ENCODE results near the gene MSRB2.
"Not testable (repeated sequence)": the region's sequence is repeated elsewhere in the genome, so short reads cannot be mapped to it uniquely, and the experiment has no call there.

The MSRB2 gene

DNA sequence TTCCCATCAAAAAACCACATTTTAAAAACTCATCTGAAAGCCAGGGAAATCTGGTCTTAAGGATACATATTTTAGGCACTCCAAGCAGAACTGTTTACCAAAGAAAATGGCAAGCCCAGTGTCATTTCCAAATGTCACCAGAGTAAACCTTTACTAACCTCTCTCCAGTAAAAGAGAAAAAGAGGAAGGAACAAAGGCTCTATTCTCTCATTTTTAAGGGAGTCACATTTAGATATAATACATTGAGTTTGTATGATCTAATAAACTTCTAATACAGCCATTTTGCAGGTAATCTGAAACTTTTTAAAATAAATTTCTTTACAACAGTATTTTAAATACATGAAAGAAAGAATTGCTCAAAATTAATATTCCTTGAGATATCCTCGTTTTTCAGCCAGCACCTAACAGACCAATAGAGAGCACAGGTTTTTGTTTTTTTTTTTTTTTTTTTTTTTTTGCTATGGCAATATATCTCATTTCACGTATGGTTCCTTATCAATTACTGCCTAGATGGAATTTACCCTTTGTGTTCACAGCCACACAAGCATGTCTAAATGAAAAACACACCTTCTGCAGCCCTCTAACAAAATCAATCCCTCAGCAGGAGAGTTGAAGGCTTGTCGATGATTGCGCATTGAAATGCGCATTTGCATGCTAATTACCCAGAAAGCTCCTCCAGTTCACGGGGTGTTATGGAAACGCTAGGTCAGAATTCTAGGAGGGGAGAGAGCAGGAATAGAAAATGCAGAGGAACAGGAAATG, 39.8 kb upstream of the MSRB2 start:
- no peak overlapping the region for H3K4me3 ChIP-seq (ENCODE audit: insufficient read length, low read depth)
- TF ChIP-seq YY1 (IDR thresholded peaks at IDR 0.05; ENCODE audit: insufficient read depth, insufficient read length) = no peak
- TF ChIP-seq SUZ12 (IDR thresholded peaks at IDR 0.05; ENCODE audit: extremely low read depth, insufficient read depth, insufficient read length) = no peak
- TF ChIP-seq ZNF274 (IDR thresholded peaks at IDR 0.05; ENCODE audit: low read depth, low read length) = no peak
- DNase-seq (ENCODE audit: low read depth, low spot score) = peak; percentile 54
- no peaks in the 10 kb centered on the region for H3K27me3 ChIP-seq (ENCODE audit: insufficient read depth, insufficient read length)
- peaks cover 3% of the 10 kb centered on the region for H3K4me1 ChIP-seq (ENCODE audit: insufficient read depth, insufficient read length)
- peaks cover 18% of the 10 kb centered on the region for H3K9me3 ChIP-seq (ENCODE audit: insufficient read depth, low read length)
- H3K36me3 ChIP-seq (ENCODE audit: insufficient read depth, insufficient read length, low read length) = no peaks in the 10 kb centered on the region
- H3K9ac ChIP-seq (ENCODE audit: insufficient read length, low read depth) = no peak overlapping the region

GRCh38 chr10:23056186-23056579, 39.2 kb upstream of the MSRB2 start:
- TF ChIP-seq SUZ12 (IDR thresholded peaks at IDR 0.05; ENCODE audit: extremely low read depth, insufficient read depth, insufficient read length) (no peak), ZNF274 (IDR thresholded peaks at IDR 0.05; ENCODE audit: low read depth, low read length) (no peak), YY1 (IDR thresholded peaks at IDR 0.05; ENCODE audit: insufficient read depth, insufficient read length) (no peak)
- H3K4me1 ChIP-seq (ENCODE audit: insufficient read depth, insufficient read length) = peaks cover 3% of the 10 kb centered on the region
- peaks cover 18% of the 10 kb centered on the region for H3K9me3 ChIP-seq (ENCODE audit: insufficient read depth, low read length)
- no peaks in the 10 kb centered on the region for H3K27me3 ChIP-seq (ENCODE audit: insufficient read depth, insufficient read length)
- no peak overlapping the region for H3K9ac ChIP-seq (ENCODE audit: insufficient read length, low read depth)
- no peak overlapping the region for H3K4me3 ChIP-seq (ENCODE audit: insufficient read length, low read depth)
- no peaks in the 10 kb centered on the region for H3K36me3 ChIP-seq (ENCODE audit: insufficient read depth, insufficient read length, low read length)
- DNase-seq (ENCODE audit: low read depth, low spot score) = no peak

GRCh38 chr10:23058366-23058765, 37.0 kb upstream of the MSRB2 start:
- Histone ChIP-seq H3K9me3 (ENCODE audit: insufficient read depth, low read length) (peaks cover 18% of the 10 kb centered on the region), H3K4me1 (ENCODE audit: insufficient read depth, insufficient read length) (peaks cover 3% of the 10 kb centered on the region), H3K27me3 (ENCODE audit: insufficient read depth, insufficient read length) (no peaks in the 10 kb centered on the region), H3K36me3 (ENCODE audit: insufficient read depth, insufficient read length, low read length) (no peaks in the 10 kb centered on the region), H3K4me3 (ENCODE audit: insufficient read length, low read depth) (no peak overlapping the region), H3K9ac (ENCODE audit: insufficient read length, low read depth) (no peak overlapping the region)
- no peak for TF ChIP-seq YY1 (IDR thresholded peaks at IDR 0.05; ENCODE audit: insufficient read depth, insufficient read length)
- no peak for TF ChIP-seq ZNF274 (IDR thresholded peaks at IDR 0.05; ENCODE audit: low read depth, low read length)
- no peak for TF ChIP-seq SUZ12 (IDR thresholded peaks at IDR 0.05; ENCODE audit: extremely low read depth, insufficient read depth, insufficient read length)
- no peak for DNase-seq (ENCODE audit: low read depth, low spot score)

DNA sequence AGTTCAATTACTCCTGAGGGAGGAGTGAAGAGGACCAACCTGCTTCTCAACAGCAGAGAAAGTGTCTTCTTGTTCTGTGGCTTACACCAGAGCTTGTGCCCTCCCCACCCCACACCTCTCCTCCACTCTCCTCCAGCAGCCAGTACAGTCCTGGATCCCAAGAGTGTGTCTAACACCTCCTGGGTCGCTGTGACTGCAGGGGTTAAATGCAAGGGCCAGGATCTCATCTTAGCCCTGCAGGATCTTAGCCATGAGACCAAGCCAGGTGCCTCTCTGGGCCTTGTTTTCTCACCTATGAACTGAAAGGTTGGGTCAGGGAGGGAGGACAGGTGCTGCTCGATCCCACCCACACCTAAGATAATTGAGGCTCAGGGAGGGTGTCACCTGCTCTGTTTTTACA, 34.5 kb upstream of the MSRB2 start:
- H3K36me3 ChIP-seq (ENCODE audit: insufficient read depth, insufficient read length, low read length) = no peaks in the 10 kb centered on the region
- DNase-seq (ENCODE audit: low read depth, low spot score) = no peak
- H3K9me3 ChIP-seq (ENCODE audit: insufficient read depth, low read length) = peaks cover 18% of the 10 kb centered on the region
- no peak overlapping the region for H3K9ac ChIP-seq (ENCODE audit: insufficient read length, low read depth)
- TF ChIP-seq YY1 (IDR thresholded peaks at IDR 0.05; ENCODE audit: insufficient read depth, insufficient read length) (no peak), ZNF274 (IDR thresholded peaks at IDR 0.05; ENCODE audit: low read depth, low read length) (no peak), SUZ12 (IDR thresholded peaks at IDR 0.05; ENCODE audit: extremely low read depth, insufficient read depth, insufficient read length) (no peak)
- no peak overlapping the region for H3K4me3 ChIP-seq (ENCODE audit: insufficient read length, low read depth)
- H3K4me1 ChIP-seq (ENCODE audit: insufficient read depth, insufficient read length) = no peaks in the 10 kb centered on the region
- H3K27me3 ChIP-seq (ENCODE audit: insufficient read depth, insufficient read length) = no peaks in the 10 kb centered on the region

GRCh38 chr10:23063045-23063972, 32.1 kb upstream of the MSRB2 start:
- no peak overlapping the region for H3K4me3 ChIP-seq (ENCODE audit: insufficient read length, low read depth)
- peaks cover 18% of the 10 kb centered on the region for H3K9me3 ChIP-seq (ENCODE audit: insufficient read depth, low read length)
- TF ChIP-seq SUZ12 (IDR thresholded peaks at IDR 0.05; ENCODE audit: extremely low read depth, insufficient read depth, insufficient read length) = no peak
- TF ChIP-seq YY1 (IDR thresholded peaks at IDR 0.05; ENCODE audit: insufficient read depth, insufficient read length) = no peak
- no peak for TF ChIP-seq ZNF274 (IDR thresholded peaks at IDR 0.05; ENCODE audit: low read depth, low read length)
- H3K36me3 ChIP-seq (ENCODE audit: insufficient read depth, insufficient read length, low read length) = no peaks in the 10 kb centered on the region
- no peak overlapping the region for H3K9ac ChIP-seq (ENCODE audit: insufficient read length, low read depth)
- no peaks in the 10 kb centered on the region for H3K4me1 ChIP-seq (ENCODE audit: insufficient read depth, insufficient read length)
- no peaks in the 10 kb centered on the region for H3K27me3 ChIP-seq (ENCODE audit: insufficient read depth, insufficient read length)
- no peak for DNase-seq (ENCODE audit: low read depth, low spot score)

- Histone ChIP-seq H3K9ac (ENCODE audit: insufficient read length, low read depth) (no peak overlapping the region), H3K4me3 (ENCODE audit: insufficient read length, low read depth) (no peak overlapping the region), H3K27me3 (ENCODE audit: insufficient read depth, insufficient read length) (no peaks in the 10 kb centered on the region), H3K9me3 (ENCODE audit: insufficient read depth, low read length) (peaks cover 12% of the 10 kb centered on the region), H3K4me1 (ENCODE audit: insufficient read depth, insufficient read length) (no peaks in the 10 kb centered on the region), H3K36me3 (ENCODE audit: insufficient read depth, insufficient read length, low read length) (no peaks in the 10 kb centered on the region)
- TF ChIP-seq YY1 (IDR thresholded peaks at IDR 0.05; ENCODE audit: insufficient read depth, insufficient read length) (no peak), ZNF274 (IDR thresholded peaks at IDR 0.05; ENCODE audit: low read depth, low read length) (no peak), SUZ12 (IDR thresholded peaks at IDR 0.05; ENCODE audit: extremely low read depth, insufficient read depth, insufficient read length) (no peak)
- no peak for DNase-seq (ENCODE audit: low read depth, low spot score)
These were observed 31.2 kb upstream of the MSRB2 start for GRCh38 chr10:23063973-23064812.

DNA sequence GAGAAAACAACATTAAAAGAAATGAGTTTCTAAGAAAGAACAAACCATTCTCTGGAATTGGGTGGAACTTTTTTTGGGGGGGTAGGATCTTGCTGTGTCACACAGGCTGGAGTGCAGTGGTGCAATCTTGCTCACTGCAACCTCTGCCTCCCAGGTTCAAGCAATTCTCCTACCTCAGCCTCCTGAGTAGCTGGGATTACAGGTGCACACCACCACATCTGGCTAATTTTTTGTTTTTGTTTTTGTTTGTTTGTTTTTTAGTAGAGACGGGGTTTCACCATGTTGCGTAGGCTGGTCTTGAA, 30.6 kb upstream of the MSRB2 start:
- H3K9ac ChIP-seq (ENCODE audit: insufficient read length, low read depth); DNase-seq (ENCODE audit: low read depth, low spot score); H3K4me1 ChIP-seq (ENCODE audit: insufficient read depth, insufficient read length); H3K9me3 ChIP-seq (ENCODE audit: insufficient read depth, low read length); H3K36me3 ChIP-seq (ENCODE audit: insufficient read depth, insufficient read length, low read length); H3K4me3 ChIP-seq (ENCODE audit: insufficient read length, low read depth); H3K27me3 ChIP-seq (ENCODE audit: insufficient read depth, insufficient read length): not testable (repeated sequence)

Data from NT2/D1 (cell line).